ENCODE results near the gene TAS2R60.
"Not testable (repeated sequence)": the region's sequence is repeated elsewhere in the genome, so short reads cannot be mapped to it uniquely, and the experiment has no call there.

The TAS2R60 gene, protein sequence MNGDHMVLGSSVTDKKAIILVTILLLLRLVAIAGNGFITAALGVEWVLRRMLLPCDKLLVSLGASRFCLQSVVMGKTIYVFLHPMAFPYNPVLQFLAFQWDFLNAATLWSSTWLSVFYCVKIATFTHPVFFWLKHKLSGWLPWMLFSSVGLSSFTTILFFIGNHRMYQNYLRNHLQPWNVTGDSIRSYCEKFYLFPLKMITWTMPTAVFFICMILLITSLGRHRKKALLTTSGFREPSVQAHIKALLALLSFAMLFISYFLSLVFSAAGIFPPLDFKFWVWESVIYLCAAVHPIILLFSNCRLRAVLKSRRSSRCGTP

DNA sequence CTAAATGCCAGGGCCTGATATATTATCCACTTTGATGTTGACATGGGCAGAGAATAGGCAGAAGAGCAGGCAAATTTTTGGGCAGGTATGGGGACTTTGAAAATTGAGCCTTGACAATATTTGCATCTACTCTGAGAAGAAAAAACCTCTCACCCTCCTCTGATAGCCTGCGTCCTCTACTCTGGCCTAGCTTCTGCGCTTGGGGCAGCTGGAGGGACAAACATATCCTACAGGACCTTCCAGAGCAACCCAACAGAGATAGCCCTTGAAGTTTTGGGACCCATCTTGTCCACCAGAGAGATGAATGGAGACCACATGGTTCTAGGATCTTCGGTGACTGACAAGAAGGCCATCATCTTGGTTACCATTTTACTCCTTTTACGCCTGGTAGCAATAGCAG is at the start of gene TAS2R60:
TSS of gene TAS2R60 (plus strand) at position 301 of the 400 bp plus-strand sequence. CDS start at position 301, 0 bp downstream.
- no peak for DNase-seq (ENCODE audit: low read depth)

DNA sequence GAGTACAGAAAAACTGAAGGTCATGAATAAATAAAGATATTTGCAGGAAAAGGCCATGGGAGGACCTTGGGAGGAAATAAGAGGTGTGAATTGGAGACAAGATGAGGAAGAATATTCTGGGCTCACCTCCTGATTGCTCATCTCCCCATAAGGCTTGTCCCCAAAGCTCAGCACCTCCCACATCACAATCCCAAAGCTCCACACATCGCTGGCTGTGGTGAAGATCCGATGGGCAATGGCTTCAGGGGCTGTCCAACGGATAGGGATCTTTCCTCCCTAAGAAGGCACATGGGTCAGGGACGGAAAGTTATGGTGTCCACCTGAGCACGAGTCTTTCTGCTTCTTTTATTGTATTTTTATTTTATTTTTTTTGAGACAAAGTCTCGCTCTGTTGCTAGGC is 49.2 kb upstream of the TAS2R60 start:
- no peak for DNase-seq (ENCODE audit: low read depth)

DNA sequence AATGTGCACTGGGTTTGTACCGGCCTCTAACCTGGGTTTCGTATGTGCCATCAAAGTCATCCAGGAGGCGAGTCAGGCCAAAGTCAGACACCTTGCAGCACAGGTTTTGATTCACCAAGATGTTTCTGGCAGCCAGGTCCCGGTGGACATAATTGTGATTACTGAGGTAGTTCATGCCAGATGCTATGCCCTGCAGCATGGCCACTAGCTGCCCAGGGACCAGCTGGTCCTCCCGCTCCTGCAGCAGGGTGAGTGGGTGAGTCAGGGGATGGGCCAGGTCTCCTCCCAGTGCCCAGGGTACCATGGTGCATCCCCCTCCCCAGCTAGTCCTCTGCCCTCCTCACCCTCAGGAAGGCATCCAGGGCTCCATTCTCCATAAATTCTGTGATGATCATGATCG is 48.5 kb upstream of the TAS2R60 start:
- DNase-seq (ENCODE audit: low read depth), result no peak

DNA sequence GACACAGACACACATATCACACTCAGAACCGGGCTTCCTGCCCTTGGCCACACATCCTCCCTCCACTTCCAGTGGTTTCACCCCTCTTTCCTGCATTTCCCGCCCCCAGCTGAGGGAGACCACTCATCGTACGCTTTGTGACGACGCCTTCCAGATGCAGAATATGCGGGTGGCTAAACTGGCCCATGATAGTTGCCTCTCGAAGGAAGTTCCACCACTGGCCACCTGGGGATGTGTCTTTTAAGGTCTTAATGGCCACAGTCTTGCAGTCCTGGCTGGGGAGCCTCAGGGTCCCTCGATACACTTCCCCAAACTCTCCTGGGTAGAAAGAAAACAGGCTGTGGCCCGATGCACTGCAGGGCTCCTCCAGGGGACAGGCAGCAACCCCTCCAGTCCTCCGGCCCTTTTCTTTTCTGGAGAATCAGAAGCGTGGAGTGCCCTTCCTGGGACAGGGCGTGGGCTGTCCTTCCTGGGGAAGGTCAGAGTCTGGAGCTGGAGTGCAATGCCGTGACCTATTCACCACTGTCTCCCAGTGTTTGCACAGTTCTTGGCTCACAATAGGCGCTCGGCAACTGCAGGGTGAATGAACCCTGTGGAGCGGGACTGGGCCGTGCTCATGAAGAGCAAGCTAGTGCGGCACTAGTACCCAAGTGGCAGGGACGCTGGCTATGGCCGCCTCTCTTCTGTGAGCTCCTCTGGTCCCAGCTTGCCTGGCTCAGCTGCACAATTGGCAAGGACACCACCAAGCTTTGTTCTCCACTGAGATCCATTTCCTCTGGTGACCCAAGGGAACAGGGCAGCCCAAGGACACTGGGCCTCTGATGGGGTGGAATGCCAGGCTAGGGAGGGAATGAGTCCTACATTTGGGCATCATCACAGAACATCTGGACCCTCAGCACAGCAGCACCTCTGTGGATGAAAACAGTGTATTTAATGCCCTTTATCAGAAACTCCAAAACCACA is 47.8 kb upstream of the TAS2R60 start:
- no peak for DNase-seq (ENCODE audit: low read depth)

DNA sequence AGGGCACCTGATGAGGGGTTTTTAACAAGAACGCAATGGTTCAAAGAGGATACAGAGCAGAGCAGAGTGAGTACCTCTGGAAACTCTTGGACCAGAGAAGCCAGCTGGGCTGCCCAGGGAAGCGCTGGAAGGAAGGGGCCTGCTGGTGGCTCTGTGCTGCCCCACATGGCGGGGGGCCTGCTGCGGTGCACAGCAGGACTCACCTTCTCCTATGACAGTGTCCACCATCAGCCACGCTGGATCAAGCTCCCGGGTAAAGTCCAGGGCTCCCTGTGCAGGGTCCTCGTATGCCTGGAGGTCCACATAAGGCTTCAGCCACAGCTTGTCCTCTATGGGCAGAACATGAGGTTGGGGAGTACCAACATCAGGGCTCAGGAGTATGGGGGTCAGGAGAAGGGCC is 47.1 kb upstream of the TAS2R60 start:
- DNase-seq (ENCODE audit: low read depth), result no peak

DNA sequence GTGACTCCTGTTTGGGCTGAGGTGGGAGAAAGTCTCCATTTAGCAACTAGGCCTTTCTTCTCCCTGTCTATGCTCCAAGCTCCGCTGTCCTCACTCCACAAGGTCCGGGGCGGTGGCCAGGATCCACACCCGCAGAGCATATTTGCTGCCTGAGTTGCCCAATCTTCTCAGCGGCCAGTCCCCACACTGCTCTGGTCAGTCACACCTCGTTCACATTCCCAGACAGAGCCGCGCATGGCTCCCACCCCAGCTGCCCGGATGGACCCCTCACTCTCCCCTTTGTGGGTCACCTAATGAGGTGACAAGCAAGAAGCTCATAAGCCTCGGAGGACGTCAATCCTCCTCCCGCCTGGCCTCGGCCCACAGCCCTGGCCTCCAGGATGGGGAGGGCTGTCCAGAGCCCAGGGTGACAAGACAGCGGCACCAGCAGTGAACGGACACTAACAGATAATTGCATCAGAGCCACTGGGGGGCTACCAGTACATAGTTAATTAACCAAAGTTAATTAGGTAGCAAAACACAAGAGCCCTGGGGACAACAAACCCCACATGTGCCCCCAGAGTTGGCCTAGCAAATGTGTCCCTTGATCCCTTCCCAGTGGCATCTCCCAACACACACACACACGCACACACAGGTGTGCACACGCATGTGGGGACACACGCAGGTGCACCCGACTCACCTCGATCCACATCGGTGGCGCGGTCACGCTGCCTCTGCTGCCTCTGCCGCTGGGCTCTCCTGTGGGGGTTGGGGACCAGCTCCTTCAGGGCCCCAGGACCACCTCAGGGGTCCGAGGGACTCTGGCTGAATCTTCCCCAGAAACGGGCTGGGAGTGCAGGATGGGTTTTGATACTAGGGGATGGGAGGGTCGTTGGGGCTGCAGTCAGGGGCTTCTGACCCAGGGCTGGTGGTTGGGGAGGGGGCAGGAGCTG is 46.4 kb upstream of the TAS2R60 start:
- DNase-seq (ENCODE audit: low read depth), result no peak

DNA sequence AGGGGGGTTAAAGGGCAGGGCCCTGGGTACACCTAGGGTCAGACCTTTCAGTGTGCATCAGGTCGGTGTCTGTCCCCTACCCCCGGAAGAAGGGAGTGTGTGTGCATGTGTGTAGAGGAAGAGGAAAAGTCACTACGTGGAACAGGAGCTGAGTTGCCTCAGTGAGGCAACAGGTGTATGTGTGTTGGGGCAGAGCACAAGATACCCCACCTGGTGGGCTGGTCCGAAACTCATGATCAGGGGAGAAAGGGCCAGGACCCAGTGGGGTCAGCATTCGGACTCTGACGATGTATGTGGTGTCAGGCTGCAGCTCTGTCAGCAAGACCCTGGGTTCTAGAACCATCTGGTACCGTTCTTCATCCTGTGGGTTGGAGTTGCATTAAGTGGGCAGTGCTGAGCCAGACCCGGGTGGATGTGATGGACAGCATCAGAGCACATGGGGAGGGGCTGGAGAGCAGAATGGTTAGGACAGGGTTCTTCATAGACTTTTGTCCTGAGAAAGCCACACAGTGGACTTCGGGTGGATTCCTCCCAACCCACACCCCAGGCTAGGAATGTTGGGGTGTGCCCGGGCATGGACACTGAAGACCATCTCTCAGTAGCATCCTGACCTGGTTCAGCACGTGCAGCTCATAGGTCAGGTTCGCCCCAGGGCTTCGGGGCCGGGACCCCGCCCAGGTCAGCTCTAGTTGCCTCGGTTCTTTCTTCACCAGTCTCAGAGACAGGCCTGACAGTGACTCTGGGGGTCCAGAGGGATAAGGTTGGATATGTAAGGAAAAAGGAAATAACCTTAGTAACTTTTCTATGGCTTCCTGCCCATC is 45.3 kb upstream of the TAS2R60 start:
- no peak for DNase-seq (ENCODE audit: low read depth)

DNA sequence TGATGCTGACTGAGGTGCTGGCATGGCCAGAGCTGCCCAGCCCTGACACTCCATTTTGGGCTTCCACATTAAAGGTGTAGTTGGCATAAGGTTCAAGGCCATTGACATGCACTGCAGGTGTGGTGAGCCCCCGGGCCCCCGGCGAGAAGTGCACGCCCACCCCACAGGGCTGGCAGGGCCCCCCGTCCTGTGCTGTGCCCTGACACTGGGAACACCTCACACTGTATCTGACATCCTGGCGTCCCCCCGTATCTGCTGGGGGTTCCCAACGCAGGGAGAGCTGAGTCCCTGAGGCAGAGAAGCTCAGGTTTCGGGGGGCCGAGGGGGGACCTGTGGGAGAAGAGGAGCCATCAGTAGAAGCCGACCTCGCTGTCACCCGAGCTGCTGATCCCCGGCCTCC is 44.6 kb upstream of the TAS2R60 start:
- DNase-seq (ENCODE audit: low read depth), result no peak

DNA sequence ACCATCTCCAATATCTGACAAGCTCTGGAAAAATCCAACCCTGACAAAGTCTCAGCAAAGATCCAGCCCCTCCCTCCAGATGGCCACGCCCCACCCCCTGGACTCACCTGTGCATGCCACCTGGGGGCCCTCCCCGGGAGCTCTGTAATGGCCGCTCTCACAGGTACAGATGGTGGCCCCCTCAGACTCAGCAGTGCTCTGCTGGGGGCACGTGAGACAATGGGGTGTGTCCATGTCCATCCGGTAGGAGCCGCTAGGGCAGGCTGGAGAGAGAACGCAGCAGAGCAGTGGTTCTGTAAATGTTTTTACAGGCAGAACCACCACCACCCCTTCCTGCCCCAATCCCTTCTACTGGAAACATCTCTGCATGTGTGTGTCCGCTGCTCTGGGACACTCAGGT is 44.1 kb upstream of the TAS2R60 start:
- no peak for DNase-seq (ENCODE audit: low read depth)

DNA sequence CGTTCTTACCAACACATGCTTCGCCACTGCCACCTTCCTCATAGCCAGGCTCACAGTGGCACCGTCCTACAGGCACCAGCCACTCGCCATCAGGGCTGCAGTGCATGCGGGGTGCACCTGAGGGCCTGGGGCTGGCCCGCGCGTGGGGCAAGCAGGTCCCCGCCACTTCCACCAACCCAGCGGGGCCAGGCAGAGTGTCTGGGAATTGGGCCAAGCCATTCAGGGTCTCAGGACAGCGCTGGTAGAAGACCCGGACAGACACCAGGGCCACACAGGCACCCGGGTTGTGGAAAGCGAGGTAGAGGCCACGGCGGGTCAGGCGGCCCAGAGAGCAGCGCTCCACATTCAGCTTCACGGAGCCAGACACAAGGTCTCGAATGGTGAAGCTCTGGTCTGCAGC is 43.6 kb upstream of the TAS2R60 start:
- DNase-seq (ENCODE audit: low read depth), result no peak

DNA sequence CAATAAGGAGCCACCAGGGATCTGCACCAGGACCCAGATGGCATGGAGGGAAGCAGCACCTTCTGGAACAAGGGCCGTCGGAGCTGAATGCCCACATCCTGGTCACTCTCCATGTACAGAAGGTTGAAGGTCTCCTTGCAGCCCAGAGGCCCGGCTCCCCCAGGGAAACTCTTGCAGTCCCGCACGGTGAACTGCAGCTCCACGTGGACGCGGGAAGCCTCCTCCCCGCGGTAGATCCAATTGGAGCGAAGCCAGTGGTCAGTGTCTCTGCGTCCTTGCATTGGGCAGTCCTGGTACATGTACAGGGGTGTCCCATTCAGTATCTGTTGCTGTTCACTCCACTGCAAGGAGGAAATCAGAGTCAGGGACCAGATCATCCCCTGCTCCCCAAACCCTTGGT is 42.0 kb upstream of the TAS2R60 start:
- no peak for DNase-seq (ENCODE audit: low read depth)

DNA sequence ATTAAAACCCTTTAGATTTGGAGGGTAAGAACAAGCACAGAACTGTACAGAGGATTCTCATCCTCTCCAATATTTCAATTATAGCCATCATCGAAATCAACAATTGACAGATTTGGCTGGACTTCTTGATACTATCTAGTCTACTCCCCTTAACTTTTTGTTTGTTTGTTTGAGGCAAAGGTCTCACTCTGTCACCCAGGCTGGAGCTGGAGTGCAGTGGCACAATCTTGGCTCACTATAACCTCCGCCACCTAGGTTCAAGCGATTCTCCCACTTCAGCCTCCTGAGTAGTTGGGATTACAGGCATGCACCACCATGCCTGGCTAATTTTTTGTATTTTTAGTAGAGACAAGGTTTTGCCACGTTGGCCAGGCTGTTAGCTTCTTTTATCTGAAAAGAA is 41.0 kb upstream of the TAS2R60 start:
- not testable (repeated sequence) for DNase-seq (ENCODE audit: low read depth)

DNA sequence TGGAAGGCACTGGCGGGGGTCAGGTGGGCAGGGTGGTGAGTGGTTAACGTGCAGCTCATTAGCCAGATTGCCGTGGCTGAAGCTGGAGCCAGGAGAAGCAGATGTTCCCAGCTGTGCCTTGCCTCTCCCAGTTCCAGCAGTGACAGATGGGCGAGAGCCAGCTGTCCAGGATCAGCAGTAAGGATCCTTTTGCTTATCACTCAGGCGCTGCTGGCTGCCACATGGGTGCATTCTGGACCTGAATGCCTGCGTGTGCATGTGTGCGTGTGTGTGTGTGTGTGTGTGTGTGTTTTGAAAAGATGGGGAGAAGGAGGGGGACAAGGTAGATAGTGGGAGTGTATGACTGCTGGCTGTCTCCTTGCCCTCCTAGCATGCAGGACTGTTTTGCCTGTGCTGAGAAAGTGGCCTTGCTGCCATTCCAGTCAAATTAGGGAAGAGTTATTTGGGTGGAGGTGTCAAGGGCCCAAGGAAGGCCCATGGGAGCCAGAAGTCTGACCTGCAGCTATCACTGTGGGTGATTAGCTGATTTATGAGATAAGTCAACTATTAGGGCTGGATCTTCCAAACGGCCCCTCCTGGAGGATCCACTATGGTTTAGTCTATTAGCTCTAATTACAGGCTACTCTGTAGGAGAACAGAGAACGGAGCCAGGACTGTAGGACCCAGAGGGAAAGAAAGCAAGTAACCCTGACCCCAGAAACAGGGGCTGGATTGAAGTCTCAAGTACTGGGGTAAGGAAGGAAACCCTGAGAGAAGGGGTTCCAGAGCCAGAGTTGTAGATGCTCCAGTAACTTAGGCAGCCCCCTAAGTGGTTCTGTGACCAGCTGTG is 37.9 kb upstream of the TAS2R60 start:
- no peak for DNase-seq (ENCODE audit: low read depth)

DNA sequence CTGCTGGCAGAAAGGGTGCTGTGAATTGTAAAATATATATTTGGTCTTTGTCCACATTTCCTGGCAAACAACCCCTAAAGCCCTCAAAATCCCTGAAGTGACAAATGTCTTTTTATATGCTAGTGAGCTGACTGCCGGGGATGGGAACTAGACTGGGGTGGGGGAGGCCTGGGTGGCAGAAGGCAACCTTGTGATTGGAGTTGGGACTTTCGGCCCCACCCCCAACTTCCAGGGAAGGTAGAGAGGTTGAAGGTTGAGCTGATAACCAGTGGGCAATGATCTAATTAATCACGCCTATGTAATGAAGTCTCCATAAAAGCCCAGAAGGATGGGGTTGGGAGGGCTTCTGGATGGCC is 37.3 kb upstream of the TAS2R60 start:
- DNase-seq (ENCODE audit: low read depth), result no peak

DNA sequence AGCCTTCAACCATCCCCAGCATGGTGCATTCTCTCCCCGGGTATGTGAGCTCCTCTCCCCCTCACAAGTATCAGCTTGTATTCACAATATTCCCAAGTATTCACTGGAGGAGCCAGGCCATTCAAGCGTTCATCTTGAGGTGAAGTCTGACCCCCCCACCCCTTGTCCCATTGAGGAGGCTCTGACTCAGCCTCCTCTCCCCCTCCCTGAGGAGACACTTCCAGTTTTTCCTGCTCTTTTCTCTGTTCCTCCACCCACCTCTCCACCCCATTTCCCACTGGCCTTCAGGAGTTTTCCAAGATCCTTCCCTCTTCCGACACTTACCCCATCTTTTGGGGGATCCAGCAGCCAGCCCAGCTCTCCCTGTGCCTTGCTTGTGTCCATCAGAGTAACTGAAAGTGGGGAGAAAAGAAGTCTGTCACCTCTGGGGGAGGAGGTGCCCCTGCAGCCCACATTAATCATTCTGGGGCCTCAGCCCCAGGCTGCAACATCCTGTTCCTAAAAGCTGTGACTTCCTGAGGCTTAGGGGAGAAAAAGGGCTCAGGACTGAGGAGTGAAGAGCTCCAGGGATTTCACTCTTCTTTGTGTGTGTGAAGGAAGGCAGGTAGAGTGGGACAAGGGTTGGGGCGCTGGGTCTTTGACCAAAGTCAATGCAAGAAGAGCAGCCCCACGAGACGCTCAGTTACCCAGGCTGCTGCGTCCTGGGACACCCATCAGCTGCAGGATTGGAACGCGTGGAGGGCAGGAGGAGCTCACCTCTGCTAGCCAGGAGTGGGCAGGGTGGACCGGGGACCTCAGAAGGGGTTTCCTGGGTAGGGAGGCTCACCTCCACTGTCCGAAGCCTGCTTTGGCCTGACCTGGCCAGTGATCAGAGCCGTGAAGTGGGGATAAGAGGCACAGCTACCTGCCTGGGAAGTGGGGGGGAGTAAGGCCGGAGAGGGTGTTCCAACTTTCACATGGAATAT is 35.7 kb upstream of the TAS2R60 start:
- DNase-seq (ENCODE audit: low read depth), result no peak

DNA sequence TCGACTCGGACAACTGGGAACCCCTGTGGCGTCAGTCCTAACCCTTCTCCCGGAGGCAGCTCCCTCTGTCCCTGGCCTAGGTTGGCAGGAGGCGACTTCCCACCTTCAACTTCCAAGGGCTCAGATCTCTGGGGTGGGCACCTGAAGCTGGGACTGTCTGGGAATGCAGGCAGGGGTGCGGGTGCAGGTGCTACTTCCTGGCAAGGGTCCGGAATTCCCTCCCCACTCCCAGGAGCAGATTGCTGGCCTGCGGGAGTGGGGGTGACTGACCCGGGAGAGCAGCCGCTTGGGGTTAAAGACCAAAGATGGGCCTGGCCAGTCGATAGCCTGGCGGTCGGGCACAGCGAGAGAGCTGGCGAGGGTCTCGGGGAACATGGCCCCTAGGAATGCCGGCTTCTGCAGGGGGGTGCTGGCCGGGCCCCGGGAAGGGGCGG is 35.0 kb upstream of the TAS2R60 start:
- no peak for DNase-seq (ENCODE audit: low read depth)

DNA sequence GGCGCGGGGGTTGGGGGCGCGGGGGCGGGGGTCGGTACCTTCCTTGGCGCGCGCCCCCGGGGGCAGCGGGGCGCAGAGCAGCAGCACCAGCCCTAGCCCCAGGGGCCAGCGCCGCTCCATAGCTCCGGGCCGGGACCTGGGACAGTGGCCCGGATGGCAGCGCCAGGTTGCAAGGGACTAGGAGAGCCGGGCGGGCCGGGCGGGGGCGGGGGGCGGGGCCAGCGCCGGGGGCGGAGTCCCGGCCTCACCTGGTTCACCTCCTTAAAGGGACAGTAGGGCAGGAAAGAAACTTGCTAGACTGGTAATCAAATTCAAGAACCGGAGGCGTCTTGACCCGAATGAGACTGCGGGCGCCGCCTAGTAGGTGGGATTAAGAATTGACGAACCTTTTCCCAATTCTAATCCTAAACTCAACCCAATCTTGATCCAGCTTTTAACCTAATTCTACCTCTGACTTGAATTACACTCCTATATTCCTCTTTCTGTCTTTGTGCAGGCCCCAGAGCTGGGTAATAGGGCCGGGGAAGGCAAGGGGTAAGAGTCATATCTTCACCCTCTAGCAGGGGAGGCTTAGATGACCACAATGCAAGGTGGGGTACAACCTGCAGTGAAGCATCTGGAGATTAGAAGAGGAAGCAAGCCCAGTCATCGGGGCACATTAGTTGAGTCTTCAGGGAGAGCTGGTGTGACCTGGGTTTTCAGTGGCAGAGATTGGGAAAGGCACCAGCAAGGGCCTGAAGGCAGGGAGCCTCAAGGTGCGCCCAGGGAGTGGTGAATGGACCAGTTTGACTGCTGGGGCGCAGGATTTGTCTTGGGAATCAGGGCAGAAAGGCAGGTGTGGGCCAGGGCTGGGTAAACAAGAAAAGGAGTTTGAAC is 34.3 kb upstream of the TAS2R60 start, which contains the start of gene EPHA1:
TSS of gene EPHA1 (minus strand) at position 171 of the 876 bp plus-strand sequence. CDS start at position 120, 51 bp downstream.
- DNase-seq (ENCODE audit: low read depth), result no peak

DNA sequence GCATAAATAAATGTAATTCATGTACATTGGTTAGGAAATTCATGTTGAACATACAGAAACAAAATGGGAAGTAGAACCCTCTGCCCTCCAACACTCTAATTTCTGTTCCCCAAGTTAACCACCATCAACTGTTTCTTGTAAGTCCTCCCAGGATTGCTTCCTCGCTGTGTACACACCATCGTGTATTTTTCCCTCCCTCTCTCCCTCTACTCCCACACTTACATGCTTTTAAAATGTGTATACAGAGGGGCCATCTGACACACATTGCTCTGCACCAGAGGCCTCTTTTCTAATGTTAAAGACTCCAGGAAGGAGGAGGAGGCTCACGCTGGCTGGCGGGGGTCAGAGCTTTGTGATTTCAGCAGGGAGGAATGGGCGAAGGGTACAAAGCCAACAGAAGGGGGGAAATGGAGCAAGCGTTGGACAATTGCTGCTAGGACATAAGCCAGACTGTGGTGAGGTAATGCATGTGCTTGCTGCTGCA is 32.7 kb upstream of the TAS2R60 start:
- DNase-seq (ENCODE audit: low read depth), result no peak

Data from CMK (cell line).